ENCODE measurements around the gene VSIR.

DNA sequence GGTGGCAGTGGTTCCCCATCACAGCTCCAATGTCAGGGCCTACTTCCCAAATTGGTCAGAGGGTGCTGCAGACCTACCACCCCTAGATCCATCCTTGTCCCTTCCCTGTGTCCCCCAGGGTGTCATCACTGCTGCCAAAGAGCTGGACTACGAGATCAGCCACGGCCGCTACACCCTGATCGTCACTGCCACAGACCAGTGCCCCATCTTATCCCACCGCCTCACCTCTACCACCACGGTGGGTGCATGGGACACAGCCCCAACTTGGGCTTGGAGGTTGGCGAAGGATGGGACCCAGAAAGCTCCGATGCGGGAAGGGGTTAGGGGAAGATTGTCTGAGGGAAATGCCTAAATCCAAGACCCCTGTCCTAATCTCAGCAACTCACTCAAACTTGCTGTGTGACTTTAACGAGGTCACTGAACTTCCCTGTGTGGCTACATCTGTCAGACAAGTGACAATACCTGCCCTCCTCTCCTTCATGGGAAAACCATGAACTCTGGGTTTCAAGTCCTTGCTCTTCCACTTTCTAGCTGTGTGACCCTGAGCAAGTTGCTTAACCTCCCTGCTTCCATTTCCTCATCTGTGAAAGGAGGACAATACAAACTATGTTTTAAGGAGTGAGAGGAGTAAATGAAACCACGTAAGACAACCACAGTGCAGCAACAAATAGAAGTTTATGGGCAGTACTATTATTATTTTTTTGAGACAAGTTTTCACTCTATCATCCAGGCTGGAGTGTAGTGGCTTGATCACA, 4.9 kb upstream of the VSIR start:
- TF ChIP-seq CTCF (IDR thresholded peaks at IDR 0.05) (no peak), POLR2A (IDR thresholded peaks at IDR 0.05) (no peak)

All from heart left ventricle (tissue), 13 donors.